HG02943 (cell line): ENCODE results near the gene OTOG.

Source experiments
- ATAC-seq: cut with Tn5 transposase; IDR thresholded peaks from one replicate; pipeline ENCODE4 v1.9.1; 2021; ENCODE audit warnings: mild to moderate bottlenecking, low read depth, moderate library complexity; ENCODE audit not compliant: unreplicated experiment

The OTOG gene

GRCh38 chr11:17519061-17519885 lies 27.8 kb upstream of the OTOG start:
- ATAC-seq = no peak

- ATAC-seq = no peak
These were observed 25.8 kb upstream of the OTOG start for GRCh38 chr11:17521106-17521900.

- no peak for ATAC-seq
These were observed 24.4 kb upstream of the OTOG start for GRCh38 chr11:17522655-17523054.

- ATAC-seq = no peak
These were observed 22.8 kb upstream of the OTOG start for GRCh38 chr11:17524221-17524620.

- no peak for ATAC-seq
These were observed 21.5 kb upstream of the OTOG start for GRCh38 chr11:17525570-17525969.

GRCh38 chr11:17526326-17526725 lies 20.7 kb upstream of the OTOG start:
- ATAC-seq = no peak

GRCh38 chr11:17526931-17527627 lies 20.0 kb upstream of the OTOG start:
- ATAC-seq = no peak

GRCh38 chr11:17527628-17527995 lies 19.4 kb upstream of the OTOG start:
- ATAC-seq = no peak

GRCh38 chr11:17528181-17528691 lies 18.8 kb upstream of the OTOG start:
- no peak for ATAC-seq

GRCh38 chr11:17528906-17529843 lies 17.9 kb upstream of the OTOG start:
- ATAC-seq = no peak

- no peak for ATAC-seq
These were observed 17.2 kb upstream of the OTOG start for GRCh38 chr11:17529844-17530185.

GRCh38 chr11:17531071-17531600 lies 15.9 kb upstream of the OTOG start:
- ATAC-seq = no peak

GRCh38 chr11:17531636-17532113 lies 15.4 kb upstream of the OTOG start:
- no peak for ATAC-seq

- ATAC-seq = no peak
These were observed 14.3 kb upstream of the OTOG start for GRCh38 chr11:17532784-17533183.

GRCh38 chr11:17533341-17533740 lies 13.7 kb upstream of the OTOG start:
- no peak for ATAC-seq

- no peak for ATAC-seq
These were observed 13.2 kb upstream of the OTOG start for GRCh38 chr11:17533778-17534415.

GRCh38 chr11:17535488-17535887 lies 11.6 kb upstream of the OTOG start:
- ATAC-seq = no peak

GRCh38 chr11:17537261-17537660 lies 9.8 kb upstream of the OTOG start:
- ATAC-seq = no peak

- ATAC-seq = no peak
These were observed 9.0 kb upstream of the OTOG start for GRCh38 chr11:17538054-17538453.
